ENCODE data around the gene PDGFC. TPM values are rescaled to one million over a fixed set of nuclear protein-coding genes. Genes with fewer than 3 reads are reported as not detected.

The PDGFC gene
- polyA plus RNA-seq, 1 donor (not counting 4 experiments of a cell fraction or from before 2014, with no cell fraction given): 29.7 TPM

- Histone ChIP-seq H3K79me2 (ENCODE audit: control insufficient read depth, insufficient read depth, low read length) (no peaks in the 10 kb centered on the region), H4K20me1 (ENCODE audit: control insufficient read depth, extremely low read depth, insufficient read depth, low read length) (no peaks in the 10 kb centered on the region), H3K4me2 (ENCODE audit: control insufficient read depth, extremely low read depth, insufficient read depth, low read depth, low read length) (no peak overlapping the region), H3K9me3 (ENCODE audit: control insufficient read depth, low read depth, low read length) (no peaks in the 10 kb centered on the region), H2AFZ (ENCODE audit: control insufficient read depth, low read length) (no peak overlapping the region), H3K27me3 (ENCODE audit: control insufficient read depth, extremely low read depth, insufficient read depth, low read length) (no peaks in the 10 kb centered on the region), H3K9me1 (ENCODE audit: control insufficient read depth, extremely low read depth, insufficient read depth, low read length) (no peaks in the 10 kb centered on the region), H3K4me1 (ENCODE audit: control insufficient read depth, extremely low read depth, insufficient read depth, low read length) (no peaks in the 10 kb centered on the region), H3K4me3 (ENCODE audit: control insufficient read depth in 2 of 3, extremely low read depth in 1 of 3, insufficient read depth in 2 of 3, low read depth in 1 of 3, low read length in 3 of 3) (no peak overlapping the region), H3K36me3 (ENCODE audit: control insufficient read depth in 2 of 2, extremely low read depth in 1 of 2, insufficient read depth in 2 of 2, low read length in 2 of 2) (no peaks in the 10 kb centered on the region), H3K9ac (ENCODE audit: control insufficient read depth, extremely low read depth, insufficient read depth, low read length) (no peak overlapping the region), H3K27ac (ENCODE audit: control insufficient read depth, insufficient read depth, low read length) (no peak overlapping the region)
- TF ChIP-seq, protein P1, sequence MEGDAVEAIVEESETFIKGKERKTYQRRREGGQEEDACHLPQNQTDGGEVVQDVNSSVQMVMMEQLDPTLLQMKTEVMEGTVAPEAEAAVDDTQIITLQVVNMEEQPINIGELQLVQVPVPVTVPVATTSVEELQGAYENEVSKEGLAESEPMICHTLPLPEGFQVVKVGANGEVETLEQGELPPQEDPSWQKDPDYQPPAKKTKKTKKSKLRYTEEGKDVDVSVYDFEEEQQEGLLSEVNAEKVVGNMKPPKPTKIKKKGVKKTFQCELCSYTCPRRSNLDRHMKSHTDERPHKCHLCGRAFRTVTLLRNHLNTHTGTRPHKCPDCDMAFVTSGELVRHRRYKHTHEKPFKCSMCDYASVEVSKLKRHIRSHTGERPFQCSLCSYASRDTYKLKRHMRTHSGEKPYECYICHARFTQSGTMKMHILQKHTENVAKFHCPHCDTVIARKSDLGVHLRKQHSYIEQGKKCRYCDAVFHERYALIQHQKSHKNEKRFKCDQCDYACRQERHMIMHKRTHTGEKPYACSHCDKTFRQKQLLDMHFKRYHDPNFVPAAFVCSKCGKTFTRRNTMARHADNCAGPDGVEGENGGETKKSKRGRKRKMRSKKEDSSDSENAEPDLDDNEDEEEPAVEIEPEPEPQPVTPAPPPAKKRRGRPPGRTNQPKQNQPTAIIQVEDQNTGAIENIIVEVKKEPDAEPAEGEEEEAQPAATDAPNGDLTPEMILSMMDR (optimal IDR thresholded peaks at IDR 0.05 in 1 of 3, IDR thresholded peaks at IDR 0.05 in 1 of 3, conservative IDR thresholded peaks at IDR 0.05 in 1 of 3; ENCODE audit: extremely low read depth in 1 of 3, insufficient read depth in 2 of 3, low read length in 3 of 3): no peak
- no peak for TF ChIP-seq EZH2 (IDR thresholded peaks at IDR 0.05; ENCODE audit: low read length)
- DNase-seq (ENCODE audit: low read depth, low spot score): no peak
- dilution Hi-C loops (cut with MboI; ENCODE audit: extremely low pct_ligation_motif_present, low sequenced_read_pairs): no loop called here
- no peak for FAIRE-seq
These were observed 47.4 kb upstream of the PDGFC start for GRCh38 chr4:157018920-157019490.

DNA sequence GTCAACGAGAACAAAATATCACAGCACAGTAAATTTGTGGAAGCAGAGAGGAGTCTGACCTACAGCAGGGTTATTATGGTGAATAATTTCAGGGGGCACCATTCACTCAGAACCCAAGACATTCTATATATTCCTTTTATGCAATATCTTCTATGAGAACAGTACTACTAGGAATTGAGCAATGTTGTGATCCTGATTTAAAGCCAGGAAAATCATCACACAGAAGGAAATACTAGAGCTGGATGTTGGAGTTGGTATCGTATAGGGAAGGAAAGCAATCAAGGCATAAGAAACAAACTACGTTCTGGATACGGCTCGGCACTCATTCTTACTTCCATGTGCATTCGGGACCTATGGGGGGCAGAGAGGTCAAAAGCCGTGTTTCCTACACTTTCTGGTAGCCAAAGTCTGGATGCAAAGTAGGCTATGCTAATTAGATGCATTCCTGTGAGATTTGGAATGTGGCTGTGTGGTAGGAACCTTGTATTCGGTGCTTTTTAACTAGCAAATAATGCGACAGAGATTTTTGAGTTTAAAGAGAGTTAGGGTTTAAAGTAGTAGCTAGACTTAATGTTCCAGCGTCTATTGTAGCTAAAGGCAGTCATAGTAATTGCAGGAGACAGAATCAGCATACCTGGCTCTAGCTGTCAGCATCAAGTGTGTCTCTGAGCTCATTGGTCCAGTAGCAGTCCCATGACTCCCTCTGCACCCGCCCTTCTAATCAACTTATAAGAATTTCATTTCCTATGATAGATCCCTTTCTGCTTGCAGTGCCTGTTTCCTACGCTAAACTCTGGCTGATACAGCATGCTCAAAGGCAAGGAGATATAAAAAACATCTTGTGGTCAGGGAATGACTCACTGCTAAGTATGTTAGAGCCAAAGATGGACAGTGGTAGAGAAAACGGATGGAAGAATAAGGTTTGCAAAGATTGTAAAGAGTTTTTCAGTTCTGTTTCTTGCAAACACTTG is 43.3 kb upstream of the PDGFC start:
- H3K4me2 ChIP-seq (ENCODE audit: control insufficient read depth, extremely low read depth, insufficient read depth, low read depth, low read length): no peak overlapping the region
- H3K4me1 ChIP-seq (ENCODE audit: control insufficient read depth, extremely low read depth, insufficient read depth, low read length): peaks cover 7% of the 10 kb centered on the region
- dilution Hi-C loops (cut with MboI; ENCODE audit: extremely low pct_ligation_motif_present, low sequenced_read_pairs): no loop called here
- no peaks in the 10 kb centered on the region for H3K79me2 ChIP-seq (ENCODE audit: control insufficient read depth, insufficient read depth, low read length)
- H2AFZ ChIP-seq (ENCODE audit: control insufficient read depth, low read length): no peak overlapping the region
- no peaks in the 10 kb centered on the region for H3K9me3 ChIP-seq (ENCODE audit: control insufficient read depth, low read depth, low read length)
- no peak overlapping the region for H3K4me3 ChIP-seq (ENCODE audit: control insufficient read depth in 2 of 3, extremely low read depth in 1 of 3, insufficient read depth in 2 of 3, low read depth in 1 of 3, low read length in 3 of 3)
- H3K36me3 ChIP-seq (ENCODE audit: control insufficient read depth in 2 of 2, extremely low read depth in 1 of 2, insufficient read depth in 2 of 2, low read length in 2 of 2): no peaks in the 10 kb centered on the region
- no peak for FAIRE-seq
- H3K27me3 ChIP-seq (ENCODE audit: control insufficient read depth, extremely low read depth, insufficient read depth, low read length): no peaks in the 10 kb centered on the region
- no peak overlapping the region for H3K27ac ChIP-seq (ENCODE audit: control insufficient read depth, insufficient read depth, low read length)
- TF ChIP-seq EZH2 (IDR thresholded peaks at IDR 0.05; ENCODE audit: low read length): no peak
- TF ChIP-seq, protein P1 (optimal IDR thresholded peaks at IDR 0.05 in 1 of 3, IDR thresholded peaks at IDR 0.05 in 1 of 3, conservative IDR thresholded peaks at IDR 0.05 in 1 of 3; ENCODE audit: extremely low read depth in 1 of 3, insufficient read depth in 2 of 3, low read length in 3 of 3): no peak
- H3K9me1 ChIP-seq (ENCODE audit: control insufficient read depth, extremely low read depth, insufficient read depth, low read length): no peaks in the 10 kb centered on the region
- DNase-seq (ENCODE audit: low read depth, low spot score): no peak
- H3K9ac ChIP-seq (ENCODE audit: control insufficient read depth, extremely low read depth, insufficient read depth, low read length): no peak overlapping the region
- no peaks in the 10 kb centered on the region for H4K20me1 ChIP-seq (ENCODE audit: control insufficient read depth, extremely low read depth, insufficient read depth, low read length)

All from keratinocyte (primary cell).